Measurements from ENCODE around the gene RSBN1L.

The RSBN1L gene

DNA sequence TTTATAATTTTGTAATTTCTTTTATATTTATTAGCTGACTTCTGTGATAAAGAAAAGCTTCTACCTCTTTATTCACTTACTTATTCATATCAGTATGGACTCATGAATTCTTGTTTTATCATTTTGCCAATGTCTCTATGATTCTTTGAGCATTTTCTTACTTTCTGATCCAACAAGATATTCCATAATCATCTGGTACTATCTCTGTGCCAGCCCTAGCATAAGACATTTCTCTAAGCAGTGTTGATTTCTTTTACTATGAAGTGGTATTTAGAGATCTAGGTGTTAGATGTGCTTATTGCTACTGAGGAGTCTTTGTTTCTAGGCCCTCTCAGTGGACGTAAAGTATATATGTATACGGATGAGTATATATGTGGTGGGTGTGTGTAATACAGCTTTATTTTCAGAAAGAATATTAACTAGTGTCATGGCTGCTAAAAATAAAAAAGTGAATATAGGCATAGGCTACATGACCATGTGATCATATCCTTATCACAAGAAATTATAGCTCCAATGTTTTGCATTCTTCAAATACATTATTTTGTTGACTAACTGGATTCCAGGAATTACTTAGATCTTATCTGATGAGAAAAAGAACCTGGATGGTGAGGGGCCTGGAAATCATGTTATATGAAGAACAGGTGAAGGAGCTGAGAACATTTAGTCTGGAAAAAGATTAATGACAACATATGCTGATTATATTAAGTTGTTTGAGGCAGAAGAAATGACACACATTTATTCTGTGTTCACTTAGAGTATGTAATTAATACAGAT, 115.4 kb downstream of the RSBN1L start:
- no peak for DNase-seq

DNA sequence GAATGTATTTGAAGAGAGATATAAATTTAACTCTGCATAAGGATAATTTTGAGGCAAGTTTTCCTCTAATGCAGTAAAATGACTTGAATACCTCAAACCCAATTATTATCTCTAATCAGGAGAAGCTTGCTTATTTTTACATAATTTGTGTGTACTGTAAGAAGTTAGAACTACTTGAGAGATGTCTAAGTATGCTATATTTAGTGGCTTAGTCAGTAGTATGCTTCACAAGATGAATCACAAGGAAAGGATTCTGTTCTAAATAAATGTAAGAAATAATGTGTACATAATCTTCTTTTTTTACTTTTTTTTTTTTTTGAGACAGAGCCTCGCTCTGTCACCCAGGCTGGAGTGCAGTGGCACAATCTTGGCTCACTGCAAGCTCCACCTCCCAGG, 116.0 kb downstream of the RSBN1L start:
- DNase-seq, result no peak

DNA sequence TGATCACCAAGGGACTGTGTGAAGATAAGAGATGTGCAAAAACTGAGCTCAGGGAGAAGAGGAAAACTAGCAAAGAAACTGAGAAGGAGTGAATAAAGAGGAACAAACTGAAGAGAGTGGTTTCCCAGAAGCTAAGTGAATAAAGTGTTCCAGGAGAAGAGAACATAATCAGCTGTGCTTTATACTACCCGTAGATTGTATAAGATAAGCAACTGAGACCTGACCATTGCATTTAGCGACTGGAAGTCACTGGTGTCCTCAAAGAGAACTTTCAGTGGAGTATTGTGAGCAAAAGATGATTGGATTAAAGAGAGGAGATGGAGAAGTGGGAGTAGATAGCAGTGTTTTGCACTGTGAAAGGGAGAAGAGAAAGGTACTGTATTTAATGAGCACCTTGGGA, 116.9 kb downstream of the RSBN1L start:
- DNase-seq, result no peak

DNA sequence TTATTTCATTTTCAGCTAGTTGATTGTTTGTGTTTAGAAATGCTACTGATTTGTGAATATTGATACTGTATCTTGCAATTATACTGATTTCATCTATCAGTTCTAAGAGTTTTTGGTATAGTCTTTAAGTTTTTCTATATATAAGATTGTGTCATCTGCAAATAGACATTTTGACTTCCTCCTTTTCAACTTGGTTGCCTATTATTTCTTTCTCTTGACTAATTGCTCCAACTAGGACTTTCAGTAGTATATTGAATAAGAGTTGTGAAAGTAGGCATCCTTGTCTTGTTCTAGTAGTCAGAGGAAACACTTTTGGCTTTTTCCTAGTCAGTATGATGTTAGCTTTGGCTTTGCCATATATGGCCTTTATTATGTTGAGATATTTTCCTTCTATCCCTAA, 122.8 kb downstream of the RSBN1L start:
- DNase-seq, result no peak

DNA sequence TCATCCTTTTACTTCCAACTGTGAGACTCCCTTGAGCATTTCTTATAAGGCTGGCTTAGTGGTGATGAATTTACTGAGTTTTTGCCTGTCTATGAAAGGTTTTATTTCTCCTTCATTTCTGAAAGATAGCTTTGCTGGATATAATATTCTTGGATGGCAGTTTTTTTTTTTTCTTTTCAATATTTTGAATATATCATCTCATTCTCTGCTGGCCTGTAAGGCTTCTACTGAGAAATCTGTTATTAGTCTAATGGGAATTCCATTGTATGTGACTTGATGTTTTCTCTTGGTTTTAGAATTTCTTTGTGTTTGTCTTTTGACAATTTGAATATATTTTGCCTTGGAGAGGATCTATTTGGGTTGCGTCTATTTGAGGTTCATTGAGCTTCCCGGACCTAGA, 124.7 kb downstream of the RSBN1L start:
- no peak for DNase-seq

DNA sequence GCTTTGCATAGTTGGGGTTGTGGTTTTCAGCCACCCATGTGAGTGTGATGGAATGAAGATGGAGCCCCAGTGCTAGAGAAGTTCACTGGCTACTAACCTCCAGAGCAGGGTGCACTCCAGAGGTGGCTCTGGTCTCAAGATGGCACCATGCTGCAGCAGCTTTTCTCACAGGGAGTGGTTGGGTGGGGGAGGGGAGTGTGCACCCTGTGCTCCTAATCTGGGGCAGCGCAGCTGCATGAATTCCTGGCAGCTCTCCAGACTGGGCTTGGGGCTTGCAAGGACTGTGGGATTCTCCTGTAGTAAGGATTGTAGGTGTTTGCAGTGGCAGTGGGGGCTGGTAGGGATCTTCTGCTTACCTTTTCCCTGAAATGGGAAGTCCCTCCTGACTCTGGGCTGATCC, 126.0 kb downstream of the RSBN1L start:
- no peak for DNase-seq

DNA sequence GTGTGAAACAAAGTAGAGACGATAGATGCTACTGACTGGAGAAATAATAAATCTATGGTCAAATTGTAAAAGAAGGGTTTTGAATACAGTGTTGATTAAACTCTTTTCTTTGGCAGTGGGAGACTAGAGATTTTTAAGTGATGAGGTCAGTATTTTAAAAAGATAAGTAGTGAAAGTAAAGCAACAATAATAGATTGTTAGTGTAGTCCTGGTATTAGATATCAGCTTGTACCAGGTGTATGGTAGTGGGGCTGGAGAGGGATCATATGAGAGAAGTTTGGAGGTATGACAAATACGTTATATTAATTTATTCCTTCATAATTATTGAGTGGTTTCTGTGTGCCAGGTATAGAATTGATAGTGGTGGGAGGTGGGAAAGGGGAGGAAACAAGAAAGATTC, 127.5 kb downstream of the RSBN1L start:
- DNase-seq, result no peak

DNA sequence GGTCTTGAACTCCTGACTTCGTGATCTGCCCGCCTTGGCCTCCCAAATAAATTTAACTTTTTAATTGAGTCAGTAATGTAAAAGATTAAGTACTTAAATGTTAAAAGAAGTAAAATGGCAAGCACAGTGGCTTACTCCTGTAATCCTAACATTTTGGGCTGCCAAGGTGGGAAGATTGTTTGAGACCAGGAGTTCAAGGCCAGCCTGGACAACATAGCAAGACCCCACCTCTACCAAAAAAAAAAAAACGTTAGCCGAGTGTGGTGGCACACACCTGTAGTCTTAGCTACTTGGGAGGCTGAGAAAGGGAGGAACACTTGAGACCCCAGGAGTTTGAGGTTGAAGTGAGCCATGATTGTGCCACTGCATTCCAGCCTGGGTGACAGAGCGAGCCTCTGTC, 128.4 kb downstream of the RSBN1L start:
- no peak for DNase-seq

DNA sequence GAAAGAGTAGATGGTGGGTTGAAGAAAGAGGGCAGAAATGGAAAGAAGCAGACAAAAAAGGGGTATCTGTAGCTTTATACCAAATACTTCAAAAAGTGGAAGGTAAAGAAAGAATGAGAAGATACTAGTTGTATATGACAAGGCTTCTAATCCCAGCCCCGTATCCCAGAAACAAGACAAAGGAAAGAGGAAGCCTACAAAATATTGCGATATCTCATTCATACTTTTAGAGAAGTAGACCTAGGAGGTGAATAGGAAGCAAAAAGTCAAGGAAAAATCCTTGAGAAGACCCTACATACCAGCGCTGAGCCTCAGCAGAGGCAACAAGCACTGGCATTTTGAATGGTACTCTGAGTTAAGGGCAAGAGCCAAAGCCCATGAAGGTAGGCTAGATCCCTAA, 128.9 kb downstream of the RSBN1L start:
- no peak for DNase-seq

DNA sequence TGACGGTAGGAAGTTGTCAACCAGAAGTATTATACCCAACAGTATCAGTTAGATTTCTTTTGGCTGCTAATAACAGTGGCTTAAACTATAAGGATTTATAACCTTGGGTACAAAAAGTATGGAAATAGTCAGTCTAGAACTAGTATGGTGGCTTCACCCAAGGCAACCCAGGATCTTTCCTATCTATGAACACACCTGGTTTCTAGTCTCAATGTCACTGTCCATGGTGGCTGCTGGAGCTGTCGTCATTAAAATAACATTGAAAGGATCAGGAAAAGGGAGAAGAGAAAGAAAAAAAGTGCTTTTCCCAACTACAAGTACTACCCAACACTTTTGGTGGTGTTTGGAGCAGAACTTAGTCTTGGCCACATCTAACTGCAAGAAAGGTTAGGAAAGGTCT, 130.0 kb downstream of the RSBN1L start:
- no peak for DNase-seq

DNA sequence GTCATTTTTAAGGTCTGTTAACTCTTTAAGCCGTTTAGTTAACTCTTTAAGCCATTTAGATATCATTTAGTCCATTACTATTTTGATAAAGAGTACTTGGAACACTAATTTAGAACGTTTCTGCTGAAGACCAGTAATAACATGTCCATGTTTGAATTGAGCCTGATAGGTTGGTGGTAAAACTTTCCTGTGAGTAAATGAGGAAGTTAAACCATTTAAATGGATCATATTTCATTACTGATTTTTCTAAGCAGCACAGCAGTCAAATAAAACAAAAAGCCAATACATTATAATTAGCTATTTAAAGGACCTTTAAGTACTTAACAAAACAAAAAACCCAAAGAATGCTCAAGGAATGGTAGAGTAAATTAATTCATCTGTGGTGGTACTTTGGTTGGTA, 131.7 kb downstream of the RSBN1L start:
- no peak for DNase-seq

DNA sequence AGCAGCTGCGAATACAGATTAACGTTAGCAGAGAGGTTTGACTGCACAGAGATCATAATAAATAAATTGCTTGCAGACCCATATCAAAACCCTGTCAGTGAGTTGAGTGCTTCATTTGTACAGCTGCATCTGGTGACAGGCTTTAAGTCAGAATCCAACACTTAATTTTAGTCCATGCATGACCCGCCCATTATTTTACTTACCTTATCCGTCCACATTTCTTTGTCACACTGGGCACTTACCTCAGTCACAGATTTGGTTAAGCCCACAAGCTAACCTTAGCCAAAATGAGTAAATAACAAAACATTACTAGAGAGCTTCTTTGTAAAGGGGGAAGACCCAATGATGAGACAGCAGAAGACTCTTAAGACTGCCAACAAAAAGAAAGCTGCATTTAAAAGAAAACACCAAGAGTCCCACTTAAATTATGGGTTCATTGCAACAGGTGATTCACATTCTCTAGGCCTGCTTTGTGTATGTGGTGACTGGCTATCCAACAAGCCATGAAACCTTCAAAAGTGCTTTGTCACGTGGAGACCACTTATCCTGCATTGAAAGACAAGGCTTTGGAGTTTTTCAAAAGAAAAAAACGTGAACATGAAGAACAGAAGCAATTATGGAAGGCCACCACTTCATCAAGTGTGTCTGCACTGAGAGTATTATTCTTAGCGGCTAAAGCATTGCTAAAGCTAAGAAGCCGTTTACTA, 134.5 kb downstream of the RSBN1L start:
- no peak for DNase-seq

DNA sequence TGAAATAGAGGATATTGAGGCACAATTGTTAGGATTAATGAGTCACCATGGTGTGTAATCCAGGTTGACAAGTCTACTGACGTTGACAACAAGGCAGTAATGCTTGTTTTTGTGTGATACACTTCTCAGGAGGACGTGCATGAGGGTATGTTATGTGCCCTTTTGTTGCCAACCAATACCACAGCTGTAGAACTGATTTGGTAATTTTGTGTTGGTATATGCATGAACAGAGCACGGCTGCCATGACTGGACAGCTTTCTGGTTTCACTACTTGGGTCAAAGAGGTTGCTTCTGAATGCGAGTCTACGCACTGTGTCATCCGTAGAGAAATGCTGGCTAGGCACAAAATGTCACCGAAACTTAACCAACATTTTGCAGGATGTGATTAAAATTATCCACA, 135.2 kb downstream of the RSBN1L start:
- DNase-seq, result no peak

DNA sequence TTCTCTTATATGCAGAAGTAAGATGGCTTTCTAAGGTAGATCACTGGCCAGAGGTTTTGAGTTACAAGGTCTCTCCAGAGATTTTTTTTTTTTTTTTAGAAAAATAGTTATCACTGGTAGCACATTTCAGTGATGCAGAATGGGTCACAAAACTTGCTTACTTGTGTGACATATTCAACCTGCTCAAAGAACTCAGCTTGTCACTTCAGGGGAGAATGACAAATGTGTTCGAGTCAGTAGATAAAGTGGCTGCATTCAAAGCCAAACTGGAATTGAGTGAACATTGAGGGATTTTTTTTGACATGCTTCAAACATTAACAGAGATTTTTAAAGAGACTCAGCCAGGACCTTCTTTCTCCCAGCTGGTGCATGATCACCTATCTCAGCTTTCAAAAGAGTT, 135.7 kb downstream of the RSBN1L start:
- no peak for DNase-seq
